ENCODE measurements around the gene CNOT6L.

DNA sequence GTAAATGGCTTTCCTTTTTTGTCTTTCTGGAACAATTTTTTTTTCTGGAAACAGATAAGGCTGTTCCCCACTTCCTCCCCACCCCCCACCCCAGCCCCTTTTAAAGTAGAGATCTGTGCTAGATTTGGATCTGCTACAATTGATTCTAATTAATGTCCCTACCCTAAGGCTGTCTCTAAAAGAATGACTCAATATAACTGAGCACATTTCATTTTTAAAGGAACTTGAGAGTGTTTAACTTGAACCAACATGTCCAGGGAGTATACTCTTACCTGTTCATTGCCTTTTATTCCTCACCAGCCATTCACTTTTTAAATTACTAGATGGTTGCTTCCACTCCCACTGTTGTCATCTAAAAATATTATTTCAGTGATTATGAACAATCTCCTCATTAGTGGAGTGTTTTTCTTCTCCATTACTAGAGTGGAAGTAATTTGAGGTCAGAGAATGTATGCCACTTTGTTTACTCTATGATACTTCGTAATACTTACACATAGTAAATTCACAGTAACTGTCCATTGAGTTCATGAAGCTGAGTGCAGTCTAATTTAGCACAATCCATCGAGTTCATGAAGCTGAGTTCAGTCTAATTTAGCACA lies 14.1 kb upstream of the CNOT6L start:
- TF ChIP-seq CEBPB (IDR thresholded peaks at IDR 0.05) (no peak), TCF12 (IDR thresholded peaks at IDR 0.05; ENCODE audit: low read depth) (no peak), NFIC (IDR thresholded peaks at IDR 0.05) (no peak), FOXM1 (IDR thresholded peaks at IDR 0.05; ENCODE audit: borderline replicate concordance, low read depth) (no peak), EGR1 (IDR thresholded peaks at IDR 0.05) (no peak), YY1 (IDR thresholded peaks at IDR 0.05; ENCODE audit: low read depth) (no peak), EP300 (IDR thresholded peaks at IDR 0.05; ENCODE audit: borderline replicate concordance) (no peak), TAF1 (IDR thresholded peaks at IDR 0.05; ENCODE audit: low read depth) (no peak), RAD21 (IDR thresholded peaks at IDR 0.05; ENCODE audit: low read depth) (no peak)
- TF ChIP-seq, protein P1, sequence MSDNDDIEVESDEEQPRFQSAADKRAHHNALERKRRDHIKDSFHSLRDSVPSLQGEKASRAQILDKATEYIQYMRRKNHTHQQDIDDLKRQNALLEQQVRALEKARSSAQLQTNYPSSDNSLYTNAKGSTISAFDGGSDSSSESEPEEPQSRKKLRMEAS (IDR thresholded peaks at IDR 0.05): no peak
- TF ChIP-seq, protein P2, sequence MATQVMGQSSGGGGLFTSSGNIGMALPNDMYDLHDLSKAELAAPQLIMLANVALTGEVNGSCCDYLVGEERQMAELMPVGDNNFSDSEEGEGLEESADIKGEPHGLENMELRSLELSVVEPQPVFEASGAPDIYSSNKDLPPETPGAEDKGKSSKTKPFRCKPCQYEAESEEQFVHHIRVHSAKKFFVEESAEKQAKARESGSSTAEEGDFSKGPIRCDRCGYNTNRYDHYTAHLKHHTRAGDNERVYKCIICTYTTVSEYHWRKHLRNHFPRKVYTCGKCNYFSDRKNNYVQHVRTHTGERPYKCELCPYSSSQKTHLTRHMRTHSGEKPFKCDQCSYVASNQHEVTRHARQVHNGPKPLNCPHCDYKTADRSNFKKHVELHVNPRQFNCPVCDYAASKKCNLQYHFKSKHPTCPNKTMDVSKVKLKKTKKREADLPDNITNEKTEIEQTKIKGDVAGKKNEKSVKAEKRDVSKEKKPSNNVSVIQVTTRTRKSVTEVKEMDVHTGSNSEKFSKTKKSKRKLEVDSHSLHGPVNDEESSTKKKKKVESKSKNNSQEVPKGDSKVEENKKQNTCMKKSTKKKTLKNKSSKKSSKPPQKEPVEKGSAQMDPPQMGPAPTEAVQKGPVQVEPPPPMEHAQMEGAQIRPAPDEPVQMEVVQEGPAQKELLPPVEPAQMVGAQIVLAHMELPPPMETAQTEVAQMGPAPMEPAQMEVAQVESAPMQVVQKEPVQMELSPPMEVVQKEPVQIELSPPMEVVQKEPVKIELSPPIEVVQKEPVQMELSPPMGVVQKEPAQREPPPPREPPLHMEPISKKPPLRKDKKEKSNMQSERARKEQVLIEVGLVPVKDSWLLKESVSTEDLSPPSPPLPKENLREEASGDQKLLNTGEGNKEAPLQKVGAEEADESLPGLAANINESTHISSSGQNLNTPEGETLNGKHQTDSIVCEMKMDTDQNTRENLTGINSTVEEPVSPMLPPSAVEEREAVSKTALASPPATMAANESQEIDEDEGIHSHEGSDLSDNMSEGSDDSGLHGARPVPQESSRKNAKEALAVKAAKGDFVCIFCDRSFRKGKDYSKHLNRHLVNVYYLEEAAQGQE (IDR thresholded peaks at IDR 0.05; ENCODE audit: low read depth): no peak
- TF ChIP-seq, protein P3, sequence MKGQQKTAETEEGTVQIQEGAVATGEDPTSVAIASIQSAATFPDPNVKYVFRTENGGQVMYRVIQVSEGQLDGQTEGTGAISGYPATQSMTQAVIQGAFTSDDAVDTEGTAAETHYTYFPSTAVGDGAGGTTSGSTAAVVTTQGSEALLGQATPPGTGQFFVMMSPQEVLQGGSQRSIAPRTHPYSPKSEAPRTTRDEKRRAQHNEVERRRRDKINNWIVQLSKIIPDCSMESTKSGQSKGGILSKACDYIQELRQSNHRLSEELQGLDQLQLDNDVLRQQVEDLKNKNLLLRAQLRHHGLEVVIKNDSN (IDR thresholded peaks at IDR 0.05): no peak
